NK-92 (cell line): ENCODE measurements around the gene NTRK2.

Experiments
- DNase-seq: peaks from one replicate; lab custom pipeline; 2025; ENCODE audit not compliant: unreplicated experiment; lab: John Stamatoyannopoulos, UW

Gene NTRK2

GRCh38 chr9:84812847-84813246 lies 143.3 kb downstream of the NTRK2 start:
- DNase-seq, result no peak

DNA sequence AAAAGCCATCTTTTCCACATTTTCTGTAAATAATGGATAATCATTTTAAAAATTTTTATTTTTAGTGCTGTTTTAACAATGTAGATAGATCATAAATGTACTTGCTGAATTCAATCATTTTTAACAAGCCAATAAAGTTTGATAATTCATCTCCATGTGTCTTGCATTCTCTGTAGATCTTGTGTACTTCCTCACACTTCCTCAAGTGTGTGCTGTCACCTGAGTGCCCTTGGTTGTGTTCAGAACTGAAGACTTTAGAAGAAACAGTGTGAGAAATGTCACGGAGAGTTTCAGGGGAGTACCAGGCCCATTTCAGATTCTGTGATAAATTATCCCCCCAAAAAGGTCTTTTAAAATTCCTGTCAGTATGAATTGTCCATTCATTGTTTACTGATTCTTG lies 146.0 kb downstream of the NTRK2 start:
- no peak for DNase-seq

- no peak for DNase-seq
These were observed 147.5 kb downstream of the NTRK2 start for GRCh38 chr9:84817038-84817437.

GRCh38 chr9:84818791-84819190 lies 149.3 kb downstream of the NTRK2 start:
- DNase-seq, result no peak

- no peak for DNase-seq
These were observed 150.0 kb downstream of the NTRK2 start for GRCh38 chr9:84819491-84819991.

- DNase-seq, result no peak
These were observed 151.9 kb downstream of the NTRK2 start for GRCh38 chr9:84821431-84821830.

- no peak for DNase-seq
These were observed 153.2 kb downstream of the NTRK2 start for GRCh38 chr9:84822589-84823233.

GRCh38 chr9:84823421-84824271 lies 154.1 kb downstream of the NTRK2 start:
- no peak for DNase-seq

GRCh38 chr9:84827216-84827765 lies 157.8 kb downstream of the NTRK2 start:
- DNase-seq, result no peak

DNA sequence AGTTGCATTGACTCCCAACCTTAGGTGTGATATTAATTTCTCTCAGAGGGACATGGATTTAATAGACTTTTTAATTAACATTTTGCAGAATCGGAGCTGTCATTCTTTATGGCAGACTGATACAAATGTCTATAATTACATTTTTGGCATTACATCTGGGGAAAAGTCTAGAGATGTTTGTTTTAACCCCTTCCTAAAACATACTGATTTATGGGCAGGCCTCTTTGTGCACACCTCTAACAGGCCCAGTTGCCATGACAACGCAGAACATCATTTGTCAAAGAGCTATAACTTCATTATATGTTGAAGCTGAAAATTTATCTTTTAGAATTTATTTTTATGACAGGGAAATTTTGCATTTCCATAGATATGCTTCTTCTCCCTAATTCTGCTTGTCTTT lies 158.5 kb downstream of the NTRK2 start:
- no peak for DNase-seq

GRCh38 chr9:84829471-84829870 lies 159.9 kb downstream of the NTRK2 start:
- no peak for DNase-seq

GRCh38 chr9:84829997-84830696 lies 160.6 kb downstream of the NTRK2 start:
- no peak for DNase-seq

DNA sequence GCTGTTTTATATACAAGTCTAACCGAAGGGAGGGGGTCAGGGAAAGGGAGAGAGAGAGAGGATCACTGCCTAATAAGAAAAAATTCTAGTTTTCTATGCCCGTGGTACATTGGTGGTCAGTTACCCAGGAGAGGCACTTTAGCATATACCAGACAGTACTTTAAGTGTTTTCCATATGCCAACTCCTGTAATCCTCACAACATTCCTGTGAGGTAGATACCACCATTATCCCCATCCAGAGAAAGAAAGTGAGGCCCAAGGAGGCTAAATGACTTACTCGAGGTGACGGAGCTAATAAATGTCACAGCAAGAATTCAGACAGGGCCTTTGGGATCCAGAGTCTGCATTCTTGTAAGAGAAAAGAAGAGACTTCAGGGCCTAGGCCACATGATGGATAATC lies 161.8 kb downstream of the NTRK2 start:
- DNase-seq, result no peak

DNA sequence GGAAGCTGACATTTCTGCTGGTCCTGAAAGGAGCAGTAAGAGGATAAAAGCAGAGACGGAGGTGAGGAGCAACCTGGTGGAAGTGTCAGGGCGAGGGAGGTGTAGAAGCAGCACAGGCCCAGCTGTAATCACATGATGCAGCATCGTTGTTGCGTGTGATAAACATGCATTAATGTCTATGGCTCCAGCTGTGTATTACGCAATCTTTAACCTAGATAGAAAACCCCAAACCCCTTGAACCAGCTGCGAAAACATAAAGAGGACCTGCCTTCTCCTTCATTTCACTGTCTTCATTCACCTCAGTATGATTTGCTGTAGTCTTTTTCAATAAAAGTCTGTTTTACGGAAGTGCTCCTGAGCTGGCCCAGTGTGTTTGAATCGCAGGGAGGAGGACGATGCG lies 162.9 kb downstream of the NTRK2 start:
- no peak for DNase-seq

DNA sequence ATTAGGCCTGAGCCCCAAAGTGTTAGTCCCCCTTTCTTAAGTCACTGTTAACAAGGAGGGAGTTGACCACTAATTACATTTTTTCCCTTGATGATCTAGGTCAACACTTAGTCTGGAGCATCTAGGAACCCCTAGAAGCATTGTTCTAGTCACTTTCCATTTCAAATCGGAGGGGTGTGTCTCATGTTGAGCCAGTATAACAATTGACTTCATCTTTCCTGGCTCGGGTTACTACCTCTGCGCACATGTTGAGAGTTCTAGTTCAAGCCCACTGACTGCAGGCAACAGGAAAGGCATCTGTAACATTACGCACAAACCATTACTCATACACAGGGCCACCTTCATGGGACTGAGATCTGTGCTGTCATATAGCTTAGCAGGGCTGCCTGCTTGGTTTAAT lies 164.9 kb downstream of the NTRK2 start:
- no peak for DNase-seq

DNA sequence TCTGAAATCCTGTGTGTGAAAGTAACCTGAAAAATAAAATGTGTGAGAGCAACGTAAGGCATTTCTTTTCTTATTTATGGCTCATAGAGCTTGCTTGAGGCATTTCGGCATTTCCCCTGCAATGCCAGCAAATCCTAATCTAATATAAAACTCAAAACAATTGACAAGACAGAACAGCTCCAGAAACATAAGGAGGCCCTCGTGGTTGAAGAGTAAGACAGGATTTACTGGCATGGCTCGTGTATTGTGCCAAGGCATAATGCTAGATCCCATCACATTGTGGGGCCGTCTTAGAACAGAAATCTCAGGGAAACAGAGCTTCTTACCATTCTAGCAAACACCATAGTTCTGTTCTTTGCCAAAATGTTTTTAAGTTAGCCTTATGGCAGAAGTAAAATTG lies 166.2 kb downstream of the NTRK2 start:
- DNase-seq, result no peak

GRCh38 chr9:84838879-84839278 lies 169.3 kb downstream of the NTRK2 start:
- DNase-seq, result no peak

GRCh38 chr9:84839541-84839940 lies 170.0 kb downstream of the NTRK2 start:
- no peak for DNase-seq

- DNase-seq, result no peak
These were observed 172.4 kb downstream of the NTRK2 start for GRCh38 chr9:84841931-84842330.

DNA sequence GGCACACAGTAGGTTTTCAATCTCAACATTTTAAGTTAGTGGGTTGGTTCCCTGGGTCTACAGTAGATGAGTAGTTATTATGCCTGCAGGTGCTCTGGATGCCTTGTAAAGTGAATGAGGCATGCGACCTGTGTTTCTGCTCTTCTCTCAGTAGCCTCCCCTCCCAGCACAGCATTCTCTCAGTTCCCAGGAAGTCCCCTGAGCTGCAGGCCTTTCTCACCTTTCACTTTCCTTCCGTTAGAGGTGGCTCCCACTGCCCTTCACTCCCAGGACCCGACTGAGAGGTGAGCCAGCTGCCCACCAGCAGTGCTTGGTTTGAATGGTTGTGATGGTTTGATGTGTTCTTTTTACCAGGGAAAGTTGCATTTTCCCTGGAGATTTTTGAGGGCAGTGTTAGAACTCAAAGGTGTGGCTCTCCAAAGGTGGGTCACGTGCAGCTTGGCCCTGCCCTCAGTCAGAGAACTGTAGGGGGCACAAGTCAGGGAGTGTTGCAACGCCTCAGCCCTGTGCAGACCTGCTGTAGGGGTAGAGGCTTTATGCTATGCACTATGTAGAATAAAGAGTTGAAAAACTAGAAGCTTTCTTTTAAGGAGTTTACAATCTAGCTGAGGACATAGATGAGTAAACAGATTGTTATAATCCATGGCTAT lies 173.8 kb downstream of the NTRK2 start:
- DNase-seq, result no peak
